ENCODE data around the gene RASGRF1. TPM values are rescaled to one million over a fixed set of nuclear protein-coding genes. Genes with fewer than 3 reads are reported as not detected.

The RASGRF1 gene
- under 1 TPM in 3 of 9 donors, not detected in 6; 0.12 to 0.40 (median 0.25) TPM for total RNA-seq
- polyA plus RNA-seq: not detected
- long read RNA-seq, donor 1: 0 reads
- long read RNA-seq, donor 2: 0 reads
- long read RNA-seq, donor 3: 0 reads

GRCh38 chr15:79090487-79091203, at the start of gene RASGRF1:
RASGRF1 (minus strand) TSS chr15:79090780; CDS start chr15:79090498, 282 bp downstream.
- H3K36me3 ChIP-seq: no peaks in the 10 kb centered on the region

GRCh38 chr15:79136434-79137046, 46.0 kb upstream of the RASGRF1 start:
- no peak for TF ChIP-seq POLR2A (IDR thresholded peaks at IDR 0.05)
- TF ChIP-seq CTCF (IDR thresholded peaks at IDR 0.05): no peak
- ATAC-seq: no peak
- H3K27me3 ChIP-seq: peaks cover 0 to 15% (median 3%) of the 10 kb centered on the region in 9 donors
- H3K36me3 ChIP-seq: no peaks in the 10 kb centered on the region
- H3K4me3 ChIP-seq: no peak overlapping the region
- peaks cover 0 to 14% (median under 1%) of the 10 kb centered on the region in 12 donors for H3K9me3 ChIP-seq
- H3K27ac ChIP-seq: no peak overlapping the region
- DNase-seq: no peak
- intact Hi-C loops (cut with DNase I): no loop called here
- peaks cover 0 to 4% (median 0%) of the 10 kb centered on the region in 12 donors for H3K4me1 ChIP-seq
- 60 to 73% (median 67%) methylated on average over 3 of the region's 3 CpGs for WGBS, 4 donors

More at GRCh38 chr15:79090487-79091203, at the start of gene RASGRF1:
- no peak for ATAC-seq
- Histone ChIP-seq H3K4me3 (peak within 1 kb of the TSS in 11 of 12 donors; percentile 0 to 37 (median 30)), H3K4me1 (peaks cover 0 to 27% (median 7%) of the 10 kb centered on the region in 12 donors), H3K9me3 (no peaks in the 10 kb centered on the region), H3K27ac (no peak within 1 kb of the TSS), H3K27me3 (peaks cover 39 to 76% (median 54%) of the 10 kb centered on the region in 9 donors)
- TF ChIP-seq CTCF (IDR thresholded peaks at IDR 0.05) (no peak), POLR2A (IDR thresholded peaks at IDR 0.05) (no peak)
- no peak for DNase-seq
- WGBS, 4 donors: 1 to 2% (median 1%) methylated on average over 52 to 61 of the region's 61 CpGs
- intact Hi-C loops (cut with DNase I): no loop called here

- intact Hi-C loops (cut with DNase I): no loop called here
- no peak overlapping the region for H3K27ac ChIP-seq
- H3K36me3 ChIP-seq: no peaks in the 10 kb centered on the region
- peaks cover 0 to 17% (median 3%) of the 10 kb centered on the region in 9 donors for H3K27me3 ChIP-seq
- WGBS, 4 donors: 64 to 78% (median 73%) methylated on average over 2 of the region's 2 CpGs
- H3K4me3 ChIP-seq: no peak overlapping the region
- ATAC-seq: no peak
- TF ChIP-seq POLR2A (IDR thresholded peaks at IDR 0.05) (no peak), CTCF (IDR thresholded peaks at IDR 0.05) (no peak)
- H3K4me1 ChIP-seq: no peaks in the 10 kb centered on the region
- DNase-seq: no peak
- peaks cover 0 to 19% (median 3%) of the 10 kb centered on the region in 12 donors for H3K9me3 ChIP-seq
Observed at GRCh38 chr15:79133309-79133708, 42.7 kb upstream of the RASGRF1 start.

GRCh38 chr15:79132770-79133169, 42.2 kb upstream of the RASGRF1 start:
- intact Hi-C loops (cut with DNase I): no loop called here
- no peak for TF ChIP-seq CTCF (IDR thresholded peaks at IDR 0.05)
- no peak for TF ChIP-seq POLR2A (IDR thresholded peaks at IDR 0.05)
- WGBS, 4 donors: 73 to 78% (median 76%) methylated on average over 1 of the region's 1 CpG

More at GRCh38 chr15:79132770-79133169, 42.2 kb upstream of the RASGRF1 start:
- H3K9me3 ChIP-seq: peaks cover 0 to 23% (median 3%) of the 10 kb centered on the region in 12 donors
- no peaks in the 10 kb centered on the region for H3K36me3 ChIP-seq
- no peak for ATAC-seq
- no peak overlapping the region for H3K27ac ChIP-seq
- no peaks in the 10 kb centered on the region for H3K4me1 ChIP-seq
- no peak overlapping the region for H3K4me3 ChIP-seq
- DNase-seq: no peak
- peaks cover 0 to 17% (median 3%) of the 10 kb centered on the region in 9 donors for H3K27me3 ChIP-seq
